SK-N-SH (cell line): ENCODE measurements around the gene RHOXF2. TPM values are rescaled to one million over a fixed set of nuclear protein-coding genes. Genes with fewer than 3 reads are reported as not detected.
A peak's percentile ranks its signal among the peaks of the same experiment; 100 is the strongest.

Experiments used
- CTCF ChIA-PET: fragments of 300-600, 350-600 bp; formaldehyde crosslinking; extraction: SDS; loops from one replicate; lab custom pipeline; 2021; lab: Yijun Ruan, JAX
- POLR2A ChIA-PET: fragments of 350-600 bp; sonication (Branson Sonifier 250); formaldehyde crosslinking; extraction: SDS; loops from one replicate; lab custom pipeline; 2020; ENCODE audit warnings: antibody characterized with exemption, inconsistent platforms; lab: Yijun Ruan, JAX
- DNase-seq: peaks from one replicate; pipeline ENCODE4 v3.0.0; 2012
- H2AFZ ChIP-seq: fragments of 200-600 bp; sonication (generic); 2 replicates; pipeline ENCODE4 v1.8.1; 2016; ENCODE audit warnings: antibody characterized with exemption, mild to moderate bottlenecking, low read depth
- H3F3A ChIP-seq: fragments of 200-600 bp; sonication (generic); replicated peaks from 2 replicates; pipeline ENCODE3; 2016; ENCODE audit warnings: antibody characterized with exemption, mild to moderate bottlenecking; ENCODE audit not compliant: insufficient read depth
- H3K27ac ChIP-seq, 2 experiments: fragments of 200-500 bp in 1 of 2; fragments of 200-600 bp in 1 of 2; sonication (Bioruptor generic) in 1 of 2; sonication (generic), shearing (Covaris generic) in 1 of 2; 2 replicates each; pipeline versions ENCODE4 v1.5.1 to v1.6.1; 2014 to 2016; ENCODE audit warnings: low read depth in 2 of 2, inconsistent platforms in 1 of 2, low read length in 1 of 2, mild to moderate bottlenecking in 1 of 2, mixed read lengths in 1 of 2
- H3K27me3 ChIP-seq: fragments of 200-600 bp; sonication (generic), shearing (Covaris generic); 2 replicates; pipeline ENCODE4 v1.6.1; 2016; ENCODE audit warnings: mixed run types; ENCODE audit not compliant: insufficient read depth
- H3K36me3 ChIP-seq, 2 experiments: fragments of 200-500 bp in 1 of 2; fragments of 200-600 bp in 1 of 2; sonication (Bioruptor generic) in 1 of 2; sonication (generic) in 1 of 2; replicated peaks in 1 of 2; 2 replicates each; pipeline versions ENCODE3 to v1.5.1; 2014 to 2016; ENCODE audit warnings: low read length in 1 of 2, mild to moderate bottlenecking in 1 of 2; ENCODE audit not compliant: insufficient read depth in 2 of 2, control insufficient read depth in 1 of 2
- H3K4me1 ChIP-seq, 2 experiments: fragments of 200-500 bp in 1 of 2; fragments of 200-600 bp in 1 of 2; sonication (Bioruptor generic) in 1 of 2; sonication (generic), shearing (Covaris generic) in 1 of 2; 2 replicates each; pipeline versions ENCODE4 v1.5.1 to v1.6.1; 2014 to 2016; ENCODE audit warnings: low read depth in 1 of 2, low read length in 1 of 2, mixed run types in 1 of 2; ENCODE audit not compliant: insufficient read depth in 2 of 2, control insufficient read depth in 1 of 2
- H3K4me2 ChIP-seq: fragments of 200-600 bp; sonication (generic), shearing (Covaris generic); 2 replicates; pipeline ENCODE4 v1.6.1; 2017; ENCODE audit warnings: mixed run types
- H3K4me3 ChIP-seq, 2 experiments: fragments of 200-500 bp in 1 of 2; fragments of 200-600 bp in 1 of 2; sonication (Bioruptor generic) in 1 of 2; sonication (generic), shearing (Covaris generic) in 1 of 2; 2 replicates each; pipeline versions ENCODE4 v1.5.1 to v1.8.1; 2014 to 2016; ENCODE audit warnings: low read depth in 2 of 2, inconsistent platforms in 1 of 2, low read length in 1 of 2, mild to moderate bottlenecking in 1 of 2, mixed read lengths in 1 of 2, moderate library complexity in 1 of 2
- H3K79me2 ChIP-seq: fragments of 200-600 bp; sonication (generic); 2 replicates; pipeline ENCODE4 v1.8.1; 2017; ENCODE audit warnings: mild to moderate bottlenecking; ENCODE audit not compliant: insufficient read depth
- H3K9ac ChIP-seq: fragments of 200-600 bp; sonication (generic); 2 replicates; pipeline ENCODE4 v1.6.1; 2017; ENCODE audit warnings: mixed run types
- H3K9me2 ChIP-seq: fragments of 200-600 bp; sonication (generic); 2 replicates; pipeline ENCODE4 v1.6.1; 2017; ENCODE audit warnings: mixed run types
- H3K9me3 ChIP-seq: fragments of 200-600 bp; sonication (generic); 2 replicates; pipeline ENCODE4 v1.6.1; 2017; ENCODE audit warnings: mixed run types, mild to moderate bottlenecking, moderate library complexity
- H4K20me1 ChIP-seq: fragments of 200-600 bp; sonication (generic); 2 replicates; pipeline ENCODE4 v1.6.1; 2017; ENCODE audit warnings: mild to moderate bottlenecking, mixed run types; ENCODE audit not compliant: insufficient read depth
- CHD2 ChIP-seq: fragments of 150-350 bp; IDR thresholded peaks from 2 replicates; pipeline ENCODE4 v1.6.1; 2018; ENCODE audit warnings: low read length; ENCODE audit not compliant: partially characterized antibody
- RAD21 ChIP-seq: IDR thresholded peaks from 2 replicates; pipeline ENCODE4 v1.6.1; 2012; ENCODE audit warnings: mild to moderate bottlenecking, low read length
- SMC3 ChIP-seq: IDR thresholded peaks from 2 replicates; pipeline ENCODE4 v1.6.1; 2012; ENCODE audit warnings: low read depth, low read length, improper control_type of control experiment
- YY1 ChIP-seq: IDR thresholded peaks from 2 replicates; pipeline ENCODE4 v1.4.0; 2012; ENCODE audit warnings: low read depth, mild to moderate bottlenecking
- WGBS: methylation state at CpG from one replicate; pipeline ENCODE4 v1.1.6; 2017; ENCODE audit warnings: low lambda C conversion rate; 5-methylcytosine and 5-hydroxymethylcytosine counted together
- polyA plus RNA-seq, 3 experiments: library from polyadenylated mRNA; depleted of rRNA; stranded (reverse); fragments of >200 nt; gene quantifications; 2 replicates each; pipeline ENCODE4 v1.2.3, GENCODE V29; 2012
- TF ChIP-seq, protein P1 (sequence below): IDR thresholded peaks from 2 replicates; pipeline ENCODE4 v1.6.1; 2012; ENCODE audit warnings: mild to moderate bottlenecking, low read depth, low read length, moderate library complexity
- TF ChIP-seq, protein P2 (sequence below): fragments of 200-600 bp; sonication (generic); IDR thresholded peaks from 2 replicates; pipeline ENCODE4 v1.6.1; 2017; ENCODE audit warnings: antibody characterized with exemption, mild to moderate bottlenecking, moderate library complexity

Gene RHOXF2
- polyA plus RNA-seq, 1 of the 3 experiments (the other 2 are of a cell fraction), result not detected

DNA sequence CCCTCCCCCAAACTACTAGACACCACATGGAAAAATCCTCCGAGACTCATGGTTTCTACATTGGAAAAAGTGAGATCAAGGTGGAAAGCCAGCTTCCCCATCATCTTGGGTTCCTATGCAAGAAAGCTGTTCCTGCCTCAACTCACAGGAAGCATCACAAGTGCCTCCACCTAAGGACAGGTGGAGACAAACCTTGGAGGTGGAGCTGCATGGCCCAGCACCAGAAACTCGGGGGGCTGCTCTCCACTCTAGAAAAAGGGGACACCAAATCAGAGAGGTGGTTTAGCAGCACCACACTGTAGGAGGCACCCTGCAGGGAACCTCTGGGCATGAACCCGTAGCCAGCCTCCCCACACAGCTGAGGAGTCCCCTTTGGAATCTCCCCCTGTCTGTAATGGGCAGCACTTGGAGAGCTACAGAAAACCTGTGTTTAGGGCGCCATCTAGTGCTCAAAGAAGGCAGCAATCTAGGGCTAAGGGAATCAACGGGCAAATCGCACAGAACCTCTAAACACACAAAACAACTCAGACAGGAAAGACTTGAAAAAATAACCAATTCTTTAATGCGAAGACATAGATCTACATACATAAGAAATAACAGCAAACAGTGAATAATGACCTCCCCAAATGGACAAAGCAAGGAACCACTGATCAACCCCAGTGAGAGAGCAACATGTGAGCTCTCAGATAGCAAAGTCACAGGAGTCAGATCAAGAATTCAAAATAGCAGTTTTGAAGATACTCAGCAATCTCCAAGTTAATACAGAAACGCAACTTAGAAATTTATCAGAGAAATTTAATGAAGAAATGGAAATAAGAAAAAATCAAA is 55.2 kb downstream of the RHOXF2 start:
- peak; percentile 66 for DNase-seq
- no peaks in the 10 kb centered on the region for H3K9me2 ChIP-seq
- H3F3A ChIP-seq, result no peaks in the 10 kb centered on the region
- no peaks in the 10 kb centered on the region for H4K20me1 ChIP-seq
- H2AFZ ChIP-seq, result no peak overlapping the region
- POLR2A ChIA-PET, result no interaction called here
- H3K79me2 ChIP-seq, result no peaks in the 10 kb centered on the region
- no peak overlapping the region for H3K9ac ChIP-seq
- no peaks in the 10 kb centered on the region; the same call in 1 of the 2 replicates for H3K27me3 ChIP-seq
- CTCF ChIA-PET, result interaction anchor here (0.6 to 2.9 kb wide), 33 partner anchors 9 to 707 kb away, joined by 3 to 33 read pairs (median 5); partner anchors contain the start of genes RHOXF1 and ZBTB33
- no peaks in the 10 kb centered on the region for H3K9me3 ChIP-seq
- 13% methylated on average over 8 of the region's 8 CpGs for WGBS
- TF ChIP-seq, protein P1, sequence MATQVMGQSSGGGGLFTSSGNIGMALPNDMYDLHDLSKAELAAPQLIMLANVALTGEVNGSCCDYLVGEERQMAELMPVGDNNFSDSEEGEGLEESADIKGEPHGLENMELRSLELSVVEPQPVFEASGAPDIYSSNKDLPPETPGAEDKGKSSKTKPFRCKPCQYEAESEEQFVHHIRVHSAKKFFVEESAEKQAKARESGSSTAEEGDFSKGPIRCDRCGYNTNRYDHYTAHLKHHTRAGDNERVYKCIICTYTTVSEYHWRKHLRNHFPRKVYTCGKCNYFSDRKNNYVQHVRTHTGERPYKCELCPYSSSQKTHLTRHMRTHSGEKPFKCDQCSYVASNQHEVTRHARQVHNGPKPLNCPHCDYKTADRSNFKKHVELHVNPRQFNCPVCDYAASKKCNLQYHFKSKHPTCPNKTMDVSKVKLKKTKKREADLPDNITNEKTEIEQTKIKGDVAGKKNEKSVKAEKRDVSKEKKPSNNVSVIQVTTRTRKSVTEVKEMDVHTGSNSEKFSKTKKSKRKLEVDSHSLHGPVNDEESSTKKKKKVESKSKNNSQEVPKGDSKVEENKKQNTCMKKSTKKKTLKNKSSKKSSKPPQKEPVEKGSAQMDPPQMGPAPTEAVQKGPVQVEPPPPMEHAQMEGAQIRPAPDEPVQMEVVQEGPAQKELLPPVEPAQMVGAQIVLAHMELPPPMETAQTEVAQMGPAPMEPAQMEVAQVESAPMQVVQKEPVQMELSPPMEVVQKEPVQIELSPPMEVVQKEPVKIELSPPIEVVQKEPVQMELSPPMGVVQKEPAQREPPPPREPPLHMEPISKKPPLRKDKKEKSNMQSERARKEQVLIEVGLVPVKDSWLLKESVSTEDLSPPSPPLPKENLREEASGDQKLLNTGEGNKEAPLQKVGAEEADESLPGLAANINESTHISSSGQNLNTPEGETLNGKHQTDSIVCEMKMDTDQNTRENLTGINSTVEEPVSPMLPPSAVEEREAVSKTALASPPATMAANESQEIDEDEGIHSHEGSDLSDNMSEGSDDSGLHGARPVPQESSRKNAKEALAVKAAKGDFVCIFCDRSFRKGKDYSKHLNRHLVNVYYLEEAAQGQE, result peak; percentile 85
- TF ChIP-seq RAD21, result peak; percentile 80
- TF ChIP-seq CHD2, result no peak
- peak; percentile 70 for TF ChIP-seq SMC3
- TF ChIP-seq, protein P2, sequence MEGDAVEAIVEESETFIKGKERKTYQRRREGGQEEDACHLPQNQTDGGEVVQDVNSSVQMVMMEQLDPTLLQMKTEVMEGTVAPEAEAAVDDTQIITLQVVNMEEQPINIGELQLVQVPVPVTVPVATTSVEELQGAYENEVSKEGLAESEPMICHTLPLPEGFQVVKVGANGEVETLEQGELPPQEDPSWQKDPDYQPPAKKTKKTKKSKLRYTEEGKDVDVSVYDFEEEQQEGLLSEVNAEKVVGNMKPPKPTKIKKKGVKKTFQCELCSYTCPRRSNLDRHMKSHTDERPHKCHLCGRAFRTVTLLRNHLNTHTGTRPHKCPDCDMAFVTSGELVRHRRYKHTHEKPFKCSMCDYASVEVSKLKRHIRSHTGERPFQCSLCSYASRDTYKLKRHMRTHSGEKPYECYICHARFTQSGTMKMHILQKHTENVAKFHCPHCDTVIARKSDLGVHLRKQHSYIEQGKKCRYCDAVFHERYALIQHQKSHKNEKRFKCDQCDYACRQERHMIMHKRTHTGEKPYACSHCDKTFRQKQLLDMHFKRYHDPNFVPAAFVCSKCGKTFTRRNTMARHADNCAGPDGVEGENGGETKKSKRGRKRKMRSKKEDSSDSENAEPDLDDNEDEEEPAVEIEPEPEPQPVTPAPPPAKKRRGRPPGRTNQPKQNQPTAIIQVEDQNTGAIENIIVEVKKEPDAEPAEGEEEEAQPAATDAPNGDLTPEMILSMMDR, result peak; percentile 91
- no peak for TF ChIP-seq YY1
- H3K4me2 ChIP-seq, result no peak overlapping the region
- no peak overlapping the region for H3K4me3 ChIP-seq
- H3K4me1 ChIP-seq, result no peaks in the 10 kb centered on the region; a peak in 1 of 4 replicates
- no peaks in the 10 kb centered on the region for H3K36me3 ChIP-seq
- no peak overlapping the region for H3K27ac ChIP-seq

Other genes starting within 250 kb of the RHOXF2 start
- 4.1 and 4.2 TPM in 2 replicates for gene NKAP, start 214.9 kb upstream of the RHOXF2 start, polyA plus RNA-seq (2012; rRNA removed)
- not detected in 2 replicates for gene RHOXF2B, start 80.9 kb upstream of the RHOXF2 start, polyA plus RNA-seq (2012; rRNA removed)
- gene RHOXF1, start 42.7 kb upstream of the RHOXF2 start, polyA plus RNA-seq (2012; rRNA removed), result 0.07 TPM in 1 of 2 replicates, not detected in the other
- 1.2 and 1.5 TPM in 2 replicates for gene ZBTB33, start 92.2 kb downstream of the RHOXF2 start, polyA plus RNA-seq (2012; rRNA removed)
- gene TMEM255A, start 152.8 kb downstream of the RHOXF2 start, polyA plus RNA-seq (2012; rRNA removed), result 0.03 and 0.08 TPM in 2 replicates
- gene ATP1B4, start 203.5 kb downstream of the RHOXF2 start, polyA plus RNA-seq (2012; rRNA removed), result not detected in 2 replicates